CD4-positive, alpha-beta T cell (primary cell): ENCODE results near the gene ZNF366. TPM values are rescaled to one million over a fixed set of nuclear protein-coding genes. Genes with fewer than 3 reads are reported as not detected.

Experiments
- ATAC-seq: fragments of 200-7000 bp; cut with Tn5 transposase; one replicate; pipeline ENCODE4 v1.10.0; 2022; ENCODE audit warnings: mild to moderate bottlenecking; ENCODE audit not compliant: poor library complexity
- CTCF ChIA-PET: fragments of 350-600 bp; sonication (Branson Sonifier 250); formaldehyde crosslinking; loops from one replicate; lab custom pipeline; 2021; ENCODE audit warnings: antibody characterized with exemption, inconsistent platforms; lab: Charles Lee
- POLR2A ChIA-PET: fragments of 350-600 bp; sonication (Branson Sonifier 250); formaldehyde crosslinking; loops from one replicate; lab custom pipeline; 2021; ENCODE audit warnings: antibody characterized with exemption, inconsistent platforms; lab: Charles Lee
- DNase-seq, 14 experiments: peaks; one replicate each; pipeline ENCODE4 v3.0.0-alpha.2; 2013 to 2020; ENCODE audit warnings: mixed read lengths in 2 of 14
- H3K27ac ChIP-seq, 2 donors: one replicate each; pipeline versions ENCODE4 v1.5.1 to v1.7.0; 2013; ENCODE audit warnings: low read length in 2 of 2, low read depth in 1 of 2, mild to moderate bottlenecking in 1 of 2
- H3K27me3 ChIP-seq, 2 experiments: 1 replicate in 1 of 2; 2 replicates in 1 of 2; pipeline versions ENCODE4 v1.6.1 to v1.7.0; 2013; ENCODE audit warnings: low read length in 2 of 2, control low read depth in 1 of 2, mild to moderate bottlenecking in 1 of 2, moderate library complexity in 1 of 2; ENCODE audit not compliant: insufficient read depth in 2 of 2, control insufficient read depth in 1 of 2
- H3K36me3 ChIP-seq: one replicate; pipeline ENCODE4 v1.6.1; 2013; ENCODE audit warnings: low read length, control low read depth; ENCODE audit not compliant: insufficient read depth
- H3K4me1 ChIP-seq: one replicate; pipeline ENCODE4 v1.6.1; 2013; ENCODE audit warnings: low read length, control low read depth; ENCODE audit not compliant: insufficient read depth
- H3K4me3 ChIP-seq: one replicate; pipeline ENCODE4 v1.5.1; 2013; ENCODE audit warnings: mild to moderate bottlenecking, low read length, moderate library complexity
- H3K9me3 ChIP-seq, 2 experiments: 1 replicate in 1 of 2; 2 replicates in 1 of 2; pipeline versions ENCODE4 v1.6.1 to v1.7.0; 2013; ENCODE audit warnings: low read length in 2 of 2, mild to moderate bottlenecking in 2 of 2, control low read depth in 1 of 2, moderate library complexity in 1 of 2; ENCODE audit not compliant: control insufficient read depth in 1 of 2, insufficient read depth in 1 of 2
- H3K27ac Mint-ChIP-seq: one replicate; pipeline ENCODE4 v1.8.0; 2020; ENCODE audit warnings: mixed read lengths
- H3K27me3 Mint-ChIP-seq: one replicate; pipeline ENCODE4 v1.8.0; 2021; ENCODE audit warnings: mixed read lengths
- H3K36me3 Mint-ChIP-seq: one replicate; pipeline ENCODE4 v1.8.0; 2021; ENCODE audit warnings: low read depth, mixed read lengths
- H3K4me1 Mint-ChIP-seq: one replicate; pipeline ENCODE4 v1.8.0; 2021; ENCODE audit warnings: low read depth, mixed read lengths
- H3K4me3 Mint-ChIP-seq: one replicate; pipeline ENCODE4 v1.8.0; 2020; ENCODE audit warnings: mild to moderate bottlenecking, mixed read lengths
- H3K9me3 Mint-ChIP-seq: one replicate; pipeline ENCODE4 v1.8.0; 2020; ENCODE audit warnings: mixed read lengths
- CTCF ChIP-seq: fragments of 200-600 bp; IDR thresholded peaks from one replicate; pipeline ENCODE4 v1.8.0; 2022; ENCODE audit warnings: antibody characterized with exemption, mild to moderate bottlenecking
- intact Hi-C, 2 experiments: fragments of 100-400 bp; cut with DNase I in 1 of 2; cut with micrococcal nuclease in 1 of 2; formaldehyde crosslinking; loops; one replicate each; pipeline versions ENCODE4 v1.15.1 to v1.9.0; 2023 to 2025; cut with DNase I, micrococcal nuclease
- total RNA-seq, 174 experiments: library from RNA in 2 of 174; stranded (reverse) in 2 of 174; gene quantifications; one replicate each; pipeline ENCODE4 v1.2.3 and lab custom pipeline; 2021 to 2026

The ZNF366 gene
- total RNA-seq, 2 experiments from 2014 or later, result 0.06 to 0.14 TPM

DNA sequence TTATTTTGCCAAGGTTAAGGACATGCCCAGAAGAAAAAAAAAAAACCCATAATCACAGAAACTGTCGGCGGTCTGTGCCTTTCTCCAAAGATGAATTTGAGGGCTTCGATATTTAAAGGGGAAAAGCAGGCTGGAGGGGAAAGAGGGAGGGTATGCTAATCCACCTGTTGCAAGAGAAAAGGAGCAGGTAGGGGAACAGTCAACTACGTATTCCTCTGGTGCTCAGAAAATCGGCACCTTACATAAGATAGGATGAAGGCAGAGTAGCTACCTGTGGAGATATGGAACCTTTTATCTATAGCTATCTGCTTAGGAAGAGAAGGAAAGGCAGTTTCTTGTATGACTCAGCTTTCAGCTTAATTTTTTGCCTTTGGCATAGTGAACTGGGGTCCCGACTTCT, 109.4 kb downstream of the ZNF366 start:
- ChIA-PET POLR2A (no interaction called here), CTCF (interaction anchor here (0.7 kb wide), 2 partner anchors 39 to 652 kb away, joined by 3 to 4 read pairs; no protein-coding TSS in a partner anchor)
- Histone ChIP-seq H3K27me3 (peaks cover 0 to 5% of the 10 kb centered on the region in 2 experiments), H3K9me3 (peaks cover 6 to 16% of the 10 kb centered on the region in 2 experiments), H3K36me3 (no peaks in the 10 kb centered on the region), H3K27ac (no peak overlapping the region), H3K4me1 (no peaks in the 10 kb centered on the region), H3K4me3 (no peak overlapping the region)
- H3K9me3 Mint-ChIP-seq, result peaks cover 12% of the 10 kb centered on the region
- TF ChIP-seq CTCF, result no peak
- DNase-seq (no peak), ATAC-seq (no peak)
- peaks cover 42% of the 10 kb centered on the region for H3K27me3 Mint-ChIP-seq
- H3K4me1 Mint-ChIP-seq, result no peaks in the 10 kb centered on the region
- intact Hi-C loops, result no loop called here
- H3K36me3 Mint-ChIP-seq, result no peaks in the 10 kb centered on the region
- no peak overlapping the region for H3K27ac Mint-ChIP-seq
- H3K4me3 Mint-ChIP-seq, result no peak overlapping the region

DNA sequence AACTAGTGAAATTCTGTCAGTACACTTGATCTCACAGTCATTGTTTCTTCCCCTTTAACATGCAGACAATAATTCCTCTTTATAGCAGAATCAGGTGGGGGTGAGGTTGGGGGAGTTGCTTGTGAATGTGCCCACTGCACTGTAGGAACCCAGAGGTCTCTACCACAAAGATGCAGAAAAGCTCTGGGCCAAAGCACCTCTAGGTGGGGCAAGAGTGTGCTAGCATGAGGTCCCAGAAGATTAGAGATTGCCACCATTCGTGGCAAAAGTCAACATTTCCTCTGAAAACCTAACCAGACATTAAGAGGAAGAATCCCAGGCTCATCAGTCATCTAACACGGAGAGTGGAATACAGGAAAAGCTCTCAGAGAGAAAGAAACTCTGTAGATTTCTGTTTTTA, 112.5 kb downstream of the ZNF366 start:
- no peaks in the 10 kb centered on the region for H3K9me3 ChIP-seq
- DNase-seq (no peak), ATAC-seq (no peak)
- no peak overlapping the region for H3K27ac Mint-ChIP-seq
- ChIA-PET CTCF (no interaction called here), POLR2A (no interaction called here)
- no peak overlapping the region for H3K27ac ChIP-seq
- no peak overlapping the region for H3K4me3 Mint-ChIP-seq
- no peak overlapping the region for H3K4me3 ChIP-seq
- TF ChIP-seq CTCF, result no peak
- no peaks in the 10 kb centered on the region for H3K9me3 Mint-ChIP-seq
- intact Hi-C loops, result no loop called here
- H3K4me1 Mint-ChIP-seq, result no peaks in the 10 kb centered on the region
- no peaks in the 10 kb centered on the region for H3K36me3 Mint-ChIP-seq
- no peaks in the 10 kb centered on the region for H3K36me3 ChIP-seq
- H3K4me1 ChIP-seq, result no peaks in the 10 kb centered on the region
- peaks cover 0 to 5% of the 10 kb centered on the region in 2 experiments for H3K27me3 ChIP-seq
- H3K27me3 Mint-ChIP-seq, result peaks cover 42% of the 10 kb centered on the region

- H3K36me3 Mint-ChIP-seq, result no peaks in the 10 kb centered on the region
- H3K4me1 Mint-ChIP-seq, result no peaks in the 10 kb centered on the region
- Histone ChIP-seq H3K4me3 (no peak overlapping the region), H3K27ac (no peak overlapping the region), H3K27me3 (no peaks in the 10 kb centered on the region), H3K9me3 (no peaks in the 10 kb centered on the region), H3K36me3 (no peaks in the 10 kb centered on the region), H3K4me1 (no peaks in the 10 kb centered on the region)
- H3K9me3 Mint-ChIP-seq, result no peaks in the 10 kb centered on the region
- TF ChIP-seq CTCF, result no peak
- DNase-seq (no peak), ATAC-seq (no peak)
- no peak overlapping the region for H3K27ac Mint-ChIP-seq
- ChIA-PET POLR2A (no interaction called here), CTCF (no interaction called here)
- intact Hi-C loops, result no loop called here
- peaks cover 37% of the 10 kb centered on the region for H3K27me3 Mint-ChIP-seq
- no peak overlapping the region for H3K4me3 Mint-ChIP-seq
Measured at GRCh38 chr5:72393052-72393451, 114.2 kb downstream of the ZNF366 start.

Other genes with a start within 250 kb of the ZNF366 start
- 10 to 100 TPM; 25.0 to 26.1 TPM for gene MRPS27, start 187.2 kb downstream of the ZNF366 start, total RNA-seq
- 1 to 10 TPM; 2.9 to 3.3 TPM for gene PTCD2, start 187.0 kb downstream of the ZNF366 start, total RNA-seq